Stimulated activated CD4-positive, alpha-beta T cell treated with anti-CD3 and anti-CD28 coated beads, Interleukin-4, amount 100 ng/mL, for 4 hours (primary cell): ENCODE data around the gene GPR39.
"Not testable (repeated sequence)": the region's sequence is repeated elsewhere in the genome, so short reads cannot be mapped to it uniquely, and the experiment has no call there.

Experiments used
- DNase-seq, 2 experiments: peaks; one replicate each; pipeline ENCODE4 v3.0.0-alpha.2; 2020

GPR39 gene

GRCh38 chr2:132503701-132504100 lies 87.1 kb downstream of the GPR39 start:
- no peak for DNase-seq

GRCh38 chr2:132515010-132515409 lies 98.4 kb downstream of the GPR39 start:
- no peak for DNase-seq

- no peak for DNase-seq
These were observed 100.8 kb downstream of the GPR39 start for GRCh38 chr2:132517386-132517785.

GRCh38 chr2:132518302-132518701 lies 101.7 kb downstream of the GPR39 start:
- DNase-seq: no peak

GRCh38 chr2:132519566-132519965 lies 103.0 kb downstream of the GPR39 start:
- DNase-seq: no peak

- DNase-seq: no peak
These were observed 104.7 kb downstream of the GPR39 start for GRCh38 chr2:132521341-132521740.

GRCh38 chr2:132522901-132523300 lies 106.3 kb downstream of the GPR39 start:
- DNase-seq: no peak

- not testable (repeated sequence) for DNase-seq
These were observed 120.5 kb downstream of the GPR39 start for GRCh38 chr2:132537061-132537460.

GRCh38 chr2:132538331-132538855 lies 121.8 kb downstream of the GPR39 start:
- no peak for DNase-seq

- no peak for DNase-seq
These were observed 123.6 kb downstream of the GPR39 start for GRCh38 chr2:132540166-132540565.

GRCh38 chr2:132542953-132543569 lies 126.5 kb downstream of the GPR39 start:
- DNase-seq: no peak

- DNase-seq: no peak
These were observed 127.5 kb downstream of the GPR39 start for GRCh38 chr2:132544006-132544630.

- peak in 1 of 2 experiments; percentile 6 for DNase-seq
These were observed 130.6 kb downstream of the GPR39 start for GRCh38 chr2:132547090-132547687.

GRCh38 chr2:132549935-132550670 lies 133.5 kb downstream of the GPR39 start:
- no peak for DNase-seq

GRCh38 chr2:132550946-132551345 lies 134.3 kb downstream of the GPR39 start:
- no peak for DNase-seq

- DNase-seq: no peak
These were observed 141.1 kb downstream of the GPR39 start for GRCh38 chr2:132557694-132558093.

GRCh38 chr2:132559326-132559725 lies 142.7 kb downstream of the GPR39 start:
- no peak for DNase-seq

GRCh38 chr2:132559921-132560320 lies 143.3 kb downstream of the GPR39 start:
- DNase-seq: no peak

GRCh38 chr2:132560562-132560961 lies 144.0 kb downstream of the GPR39 start:
- DNase-seq: no peak

GRCh38 chr2:132562245-132562644 lies 145.6 kb downstream of the GPR39 start:
- no peak for DNase-seq

GRCh38 chr2:132564065-132564464 lies 147.5 kb downstream of the GPR39 start:
- no peak for DNase-seq

- DNase-seq: no peak
These were observed 149.8 kb downstream of the GPR39 start for GRCh38 chr2:132566379-132566778.

- DNase-seq: no peak
These were observed 151.1 kb downstream of the GPR39 start for GRCh38 chr2:132567682-132568081.

- no peak for DNase-seq
These were observed 152.1 kb downstream of the GPR39 start for GRCh38 chr2:132568656-132569055.
